Activated CD8-positive, alpha-beta memory T cell treated with anti-CD3 and anti-CD28 coated beads, Interleukin-2, amount 50 U/mL, for 4 hours (primary cell): ENCODE results near the gene TOMM20.
A peak's percentile ranks its signal among the peaks of the same experiment; 100 is the strongest.
"Not testable (repeated sequence)": the region's sequence is repeated elsewhere in the genome, so short reads cannot be mapped to it uniquely, and the experiment has no call there.

Experiments used
- DNase-seq: peaks from one replicate; pipeline ENCODE4 v3.0.0-alpha.2; 2020

TOMM20 gene

GRCh38 chr1:235128456-235129328 is at the start of gene TOMM20:
TSS of gene TOMM20 (minus strand) at chr1:235128837. CDS start at chr1:235128715, 122 bp downstream.
- DNase-seq: peak; percentile 91

GRCh38 chr1:235176486-235176885 is 47.8 kb upstream of the TOMM20 start:
- DNase-seq: no peak

GRCh38 chr1:235169986-235170385 is 41.3 kb upstream of the TOMM20 start:
- no peak for DNase-seq

- no peak for DNase-seq
Observed at GRCh38 chr1:235168375-235168774, 39.7 kb upstream of the TOMM20 start.

GRCh38 chr1:235161685-235162327 is 33.2 kb upstream of the TOMM20 start:
- no peak for DNase-seq

- peak; percentile 93 for DNase-seq
Observed at GRCh38 chr1:235160957-235161684, 32.5 kb upstream of the TOMM20 start, which contains the start of gene RBM34. TSS of gene RBM34 (minus strand) at chr1:235161250. CDS start at chr1:235161226, 24 bp downstream.

GRCh38 chr1:235160383-235160956 is 31.8 kb upstream of the TOMM20 start:
- DNase-seq: no peak

GRCh38 chr1:235159930-235160329 is 31.3 kb upstream of the TOMM20 start:
- DNase-seq: not testable (repeated sequence)

GRCh38 chr1:235159284-235159683 is 30.6 kb upstream of the TOMM20 start:
- not testable (repeated sequence) for DNase-seq

GRCh38 chr1:235158680-235159079 is 30.0 kb upstream of the TOMM20 start:
- DNase-seq: no peak

- DNase-seq: no peak
Observed at GRCh38 chr1:235157150-235157549, 28.5 kb upstream of the TOMM20 start.

GRCh38 chr1:235156740-235157139 is 28.1 kb upstream of the TOMM20 start:
- no peak for DNase-seq

GRCh38 chr1:235156265-235156664 is 27.6 kb upstream of the TOMM20 start:
- DNase-seq: no peak

GRCh38 chr1:235152235-235152634 is 23.6 kb upstream of the TOMM20 start:
- no peak for DNase-seq

GRCh38 chr1:235151033-235151432 is 22.4 kb upstream of the TOMM20 start:
- DNase-seq: no peak

- no peak for DNase-seq
Observed at GRCh38 chr1:235149824-235150223, 21.2 kb upstream of the TOMM20 start.

- no peak for DNase-seq
Observed at GRCh38 chr1:235147269-235147668, 18.6 kb upstream of the TOMM20 start.

- no peak for DNase-seq
Observed at GRCh38 chr1:235145639-235146038, 17.0 kb upstream of the TOMM20 start.

GRCh38 chr1:235142991-235143390 is 14.4 kb upstream of the TOMM20 start:
- no peak for DNase-seq

GRCh38 chr1:235139315-235139714 is 10.7 kb upstream of the TOMM20 start:
- DNase-seq: no peak

- no peak for DNase-seq
Observed at GRCh38 chr1:235138821-235139220, 10.2 kb upstream of the TOMM20 start.

- no peak for DNase-seq
Observed at GRCh38 chr1:235136111-235136510, 7.5 kb upstream of the TOMM20 start.

- DNase-seq: no peak
Observed at GRCh38 chr1:235134171-235134570, 5.5 kb upstream of the TOMM20 start.
